SK-N-SH (cell line): ENCODE results near the gene MAST4. TPM values are rescaled to one million over a fixed set of nuclear protein-coding genes. Genes with fewer than 3 reads are reported as not detected.

ENCODE experiments used
- CTCF ChIA-PET: fragments of 300-600, 350-600 bp; formaldehyde crosslinking; extraction: SDS; loops from one replicate; lab custom pipeline; 2021; lab: Yijun Ruan, JAX
- POLR2A ChIA-PET: fragments of 350-600 bp; sonication (Branson Sonifier 250); formaldehyde crosslinking; extraction: SDS; loops from one replicate; lab custom pipeline; 2020; ENCODE audit warnings: antibody characterized with exemption, inconsistent platforms; lab: Yijun Ruan, JAX
- DNase-seq: peaks from one replicate; pipeline ENCODE4 v3.0.0; 2012
- H2AFZ ChIP-seq: fragments of 200-600 bp; sonication (generic); 2 replicates; pipeline ENCODE4 v1.8.1; 2016; ENCODE audit warnings: antibody characterized with exemption, mild to moderate bottlenecking, low read depth
- H3F3A ChIP-seq: fragments of 200-600 bp; sonication (generic); replicated peaks from 2 replicates; pipeline ENCODE3; 2016; ENCODE audit warnings: antibody characterized with exemption, mild to moderate bottlenecking; ENCODE audit not compliant: insufficient read depth
- H3K27ac ChIP-seq, 2 experiments: fragments of 200-500 bp in 1 of 2; fragments of 200-600 bp in 1 of 2; sonication (Bioruptor generic) in 1 of 2; sonication (generic), shearing (Covaris generic) in 1 of 2; 2 replicates each; pipeline versions ENCODE4 v1.5.1 to v1.6.1; 2014 to 2016; ENCODE audit warnings: low read depth in 2 of 2, inconsistent platforms in 1 of 2, low read length in 1 of 2, mild to moderate bottlenecking in 1 of 2, mixed read lengths in 1 of 2
- H3K27me3 ChIP-seq: fragments of 200-600 bp; sonication (generic), shearing (Covaris generic); 2 replicates; pipeline ENCODE4 v1.6.1; 2016; ENCODE audit warnings: mixed run types; ENCODE audit not compliant: insufficient read depth
- H3K36me3 ChIP-seq, 2 experiments: fragments of 200-500 bp in 1 of 2; fragments of 200-600 bp in 1 of 2; sonication (Bioruptor generic) in 1 of 2; sonication (generic) in 1 of 2; replicated peaks in 1 of 2; 2 replicates each; pipeline versions ENCODE3 to v1.5.1; 2014 to 2016; ENCODE audit warnings: low read length in 1 of 2, mild to moderate bottlenecking in 1 of 2; ENCODE audit not compliant: insufficient read depth in 2 of 2, control insufficient read depth in 1 of 2
- H3K4me1 ChIP-seq, 2 experiments: fragments of 200-500 bp in 1 of 2; fragments of 200-600 bp in 1 of 2; sonication (Bioruptor generic) in 1 of 2; sonication (generic), shearing (Covaris generic) in 1 of 2; 2 replicates each; pipeline versions ENCODE4 v1.5.1 to v1.6.1; 2014 to 2016; ENCODE audit warnings: low read depth in 1 of 2, low read length in 1 of 2, mixed run types in 1 of 2; ENCODE audit not compliant: insufficient read depth in 2 of 2, control insufficient read depth in 1 of 2
- H3K4me2 ChIP-seq: fragments of 200-600 bp; sonication (generic), shearing (Covaris generic); 2 replicates; pipeline ENCODE4 v1.6.1; 2017; ENCODE audit warnings: mixed run types
- H3K4me3 ChIP-seq, 2 experiments: fragments of 200-500 bp in 1 of 2; fragments of 200-600 bp in 1 of 2; sonication (Bioruptor generic) in 1 of 2; sonication (generic), shearing (Covaris generic) in 1 of 2; 2 replicates each; pipeline versions ENCODE4 v1.5.1 to v1.8.1; 2014 to 2016; ENCODE audit warnings: low read depth in 2 of 2, inconsistent platforms in 1 of 2, low read length in 1 of 2, mild to moderate bottlenecking in 1 of 2, mixed read lengths in 1 of 2, moderate library complexity in 1 of 2
- H3K79me2 ChIP-seq: fragments of 200-600 bp; sonication (generic); 2 replicates; pipeline ENCODE4 v1.8.1; 2017; ENCODE audit warnings: mild to moderate bottlenecking; ENCODE audit not compliant: insufficient read depth
- H3K9ac ChIP-seq: fragments of 200-600 bp; sonication (generic); 2 replicates; pipeline ENCODE4 v1.6.1; 2017; ENCODE audit warnings: mixed run types
- H3K9me2 ChIP-seq: fragments of 200-600 bp; sonication (generic); 2 replicates; pipeline ENCODE4 v1.6.1; 2017; ENCODE audit warnings: mixed run types
- H3K9me3 ChIP-seq: fragments of 200-600 bp; sonication (generic); 2 replicates; pipeline ENCODE4 v1.6.1; 2017; ENCODE audit warnings: mixed run types, mild to moderate bottlenecking, moderate library complexity
- H4K20me1 ChIP-seq: fragments of 200-600 bp; sonication (generic); 2 replicates; pipeline ENCODE4 v1.6.1; 2017; ENCODE audit warnings: mild to moderate bottlenecking, mixed run types; ENCODE audit not compliant: insufficient read depth
- FOXM1 ChIP-seq: IDR thresholded peaks from 2 replicates; pipeline ENCODE4 v1.4.0; 2012; ENCODE audit warnings: low read depth, mild to moderate bottlenecking
- GATA2 ChIP-seq: sonication (generic); formaldehyde crosslinking; IDR thresholded peaks from 2 replicates; pipeline ENCODE4 v1.5.0; 2020; ENCODE audit warnings: mild to moderate bottlenecking, missing genetic modification reagents
- JUND ChIP-seq: IDR thresholded peaks from 2 replicates; pipeline ENCODE4 v1.4.0; 2012
- NRF1 ChIP-seq: IDR thresholded peaks from 2 replicates; pipeline ENCODE4 v1.6.1; 2012; ENCODE audit warnings: low read depth, mild to moderate bottlenecking, low read length
- POLR2AphosphoS5 ChIP-seq: IDR thresholded peaks from 2 replicates; pipeline ENCODE4 v1.6.1; 2012; ENCODE audit warnings: low read depth, low read length
- RAD21 ChIP-seq: IDR thresholded peaks from 2 replicates; pipeline ENCODE4 v1.6.1; 2012; ENCODE audit warnings: mild to moderate bottlenecking, low read length
- RCOR1 ChIP-seq: fragments of 150-350 bp; IDR thresholded peaks from 2 replicates; pipeline ENCODE4 v1.6.1; 2017; ENCODE audit warnings: antibody characterized with exemption, low read length
- RXRA ChIP-seq: IDR thresholded peaks from 2 replicates; pipeline ENCODE4 v1.4.0; 2012; ENCODE audit warnings: low read depth, mild to moderate bottlenecking, borderline replicate concordance
- SMC3 ChIP-seq: IDR thresholded peaks from 2 replicates; pipeline ENCODE4 v1.6.1; 2012; ENCODE audit warnings: low read depth, low read length, improper control_type of control experiment
- TCF12 ChIP-seq: IDR thresholded peaks from 2 replicates; pipeline ENCODE4 v1.4.0; 2012
- WGBS: methylation state at CpG from one replicate; pipeline ENCODE4 v1.1.6; 2017; ENCODE audit warnings: low lambda C conversion rate; 5-methylcytosine and 5-hydroxymethylcytosine counted together
- polyA plus RNA-seq, 3 experiments: library from polyadenylated mRNA; depleted of rRNA; stranded (reverse); fragments of >200 nt; gene quantifications; 2 replicates each; pipeline ENCODE4 v1.2.3, GENCODE V29; 2012
- TF ChIP-seq, protein P1 (sequence below): IDR thresholded peaks from 2 replicates; pipeline ENCODE4 v1.6.1; 2012; ENCODE audit warnings: mild to moderate bottlenecking, low read depth, low read length, moderate library complexity
- TF ChIP-seq, protein P2 (sequence below): IDR thresholded peaks from 2 replicates; pipeline ENCODE4 v1.4.0; 2012; ENCODE audit warnings: low read depth
- TF ChIP-seq, protein P3 (sequence below): fragments of 200-600 bp; sonication (generic); IDR thresholded peaks from 2 replicates; pipeline ENCODE4 v1.6.1; 2017; ENCODE audit warnings: antibody characterized with exemption, mild to moderate bottlenecking, moderate library complexity
- TF ChIP-seq, protein P4 (sequence below): IDR thresholded peaks from 2 replicates; pipeline ENCODE4 v1.4.0; 2012; ENCODE audit warnings: low read depth, borderline replicate concordance
- TF ChIP-seq, protein P5 (sequence below): fragments of 150-350 bp; IDR thresholded peaks from 2 replicates; pipeline ENCODE4 v1.6.1; 2016; ENCODE audit warnings: mild to moderate bottlenecking, low read depth, low read length
- TF ChIP-seq, protein P6 (sequence below): fragments of 150-350 bp; IDR thresholded peaks from 2 replicates; pipeline ENCODE4 v1.6.1; 2017; ENCODE audit warnings: antibody characterized with exemption, low read length, low read depth, borderline replicate concordance
- TF ChIP-seq, protein P7 (sequence below): IDR thresholded peaks from 2 replicates; pipeline ENCODE4 v1.4.0; 2012; ENCODE audit warnings: low read depth, borderline replicate concordance

Gene MAST4
- polyA plus RNA-seq, 1 of the 3 experiments (the other 2 are of a cell fraction), result 2.2 TPM

DNA sequence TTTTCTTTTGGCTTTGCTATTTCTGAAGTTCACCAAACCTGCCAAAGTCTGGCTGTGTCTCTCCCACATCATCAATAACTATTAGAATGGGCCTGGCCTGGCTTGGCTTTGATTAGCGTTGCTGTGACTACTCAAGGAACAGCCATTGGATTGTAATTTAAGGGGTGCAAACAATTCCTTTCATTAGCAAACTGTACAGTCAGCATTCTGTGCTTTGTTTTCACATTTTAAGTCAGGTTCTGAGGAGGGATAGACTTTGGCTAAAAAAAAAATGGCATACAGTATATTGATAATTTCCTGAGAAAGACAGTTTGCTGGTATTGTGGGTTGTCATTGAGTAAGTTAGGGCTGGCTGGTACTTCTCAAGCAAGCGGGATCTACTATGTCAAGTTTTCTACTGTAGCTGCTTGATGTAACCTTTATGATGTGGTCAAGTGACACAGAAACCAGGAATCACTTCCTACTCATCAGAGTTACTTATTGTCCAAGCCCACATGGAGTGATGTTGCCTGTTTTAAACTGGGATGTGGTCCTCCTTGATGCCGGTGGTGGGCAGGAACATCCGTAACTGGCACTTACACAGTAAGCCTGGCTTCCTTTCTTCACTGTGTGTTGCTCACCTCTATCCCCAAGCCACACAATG, 439.0 kb downstream of the MAST4 start (continued):
- TF ChIP-seq, protein P1, sequence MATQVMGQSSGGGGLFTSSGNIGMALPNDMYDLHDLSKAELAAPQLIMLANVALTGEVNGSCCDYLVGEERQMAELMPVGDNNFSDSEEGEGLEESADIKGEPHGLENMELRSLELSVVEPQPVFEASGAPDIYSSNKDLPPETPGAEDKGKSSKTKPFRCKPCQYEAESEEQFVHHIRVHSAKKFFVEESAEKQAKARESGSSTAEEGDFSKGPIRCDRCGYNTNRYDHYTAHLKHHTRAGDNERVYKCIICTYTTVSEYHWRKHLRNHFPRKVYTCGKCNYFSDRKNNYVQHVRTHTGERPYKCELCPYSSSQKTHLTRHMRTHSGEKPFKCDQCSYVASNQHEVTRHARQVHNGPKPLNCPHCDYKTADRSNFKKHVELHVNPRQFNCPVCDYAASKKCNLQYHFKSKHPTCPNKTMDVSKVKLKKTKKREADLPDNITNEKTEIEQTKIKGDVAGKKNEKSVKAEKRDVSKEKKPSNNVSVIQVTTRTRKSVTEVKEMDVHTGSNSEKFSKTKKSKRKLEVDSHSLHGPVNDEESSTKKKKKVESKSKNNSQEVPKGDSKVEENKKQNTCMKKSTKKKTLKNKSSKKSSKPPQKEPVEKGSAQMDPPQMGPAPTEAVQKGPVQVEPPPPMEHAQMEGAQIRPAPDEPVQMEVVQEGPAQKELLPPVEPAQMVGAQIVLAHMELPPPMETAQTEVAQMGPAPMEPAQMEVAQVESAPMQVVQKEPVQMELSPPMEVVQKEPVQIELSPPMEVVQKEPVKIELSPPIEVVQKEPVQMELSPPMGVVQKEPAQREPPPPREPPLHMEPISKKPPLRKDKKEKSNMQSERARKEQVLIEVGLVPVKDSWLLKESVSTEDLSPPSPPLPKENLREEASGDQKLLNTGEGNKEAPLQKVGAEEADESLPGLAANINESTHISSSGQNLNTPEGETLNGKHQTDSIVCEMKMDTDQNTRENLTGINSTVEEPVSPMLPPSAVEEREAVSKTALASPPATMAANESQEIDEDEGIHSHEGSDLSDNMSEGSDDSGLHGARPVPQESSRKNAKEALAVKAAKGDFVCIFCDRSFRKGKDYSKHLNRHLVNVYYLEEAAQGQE, result no peak
- TF ChIP-seq RXRA (no peak), RAD21 (no peak), NRF1 (no peak), JUND (no peak), FOXM1 (no peak)

DNA sequence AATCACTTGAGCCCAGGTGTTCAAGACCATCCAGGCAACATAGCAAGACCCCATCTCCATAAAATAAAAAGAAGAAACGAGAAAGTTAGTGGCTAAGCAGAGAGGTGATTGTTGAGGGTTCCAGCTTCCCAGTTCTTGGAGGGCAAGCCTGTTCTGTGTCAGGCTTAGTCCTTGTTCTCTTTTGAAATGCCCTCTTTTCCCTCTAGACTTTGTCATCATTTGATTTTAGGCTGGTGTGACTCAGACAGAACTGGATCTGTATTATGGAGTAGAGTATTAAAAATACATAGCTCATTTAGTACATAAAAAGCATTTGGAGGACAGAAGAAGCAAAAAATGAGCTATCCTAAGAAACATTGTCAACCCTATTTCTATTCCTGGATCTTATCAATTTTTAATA, 441.0 kb downstream of the MAST4 start:
- POLR2A ChIA-PET, result interaction anchor here (0.8 kb wide), 1 partner anchor 33 kb away, joined by 3 read pairs; no protein-coding TSS in a partner anchor
- Histone ChIP-seq H3K36me3 (no peaks in the 10 kb centered on the region), H3K4me2 (no peak overlapping the region), H3K79me2 (0 out of 2 replicates have a peak, but pooled peaks cover 5% of the 10 kb centered on the region), H3K9me2 (no peaks in the 10 kb centered on the region), H4K20me1 (no peaks in the 10 kb centered on the region)
- TF ChIP-seq RCOR1 (no peak), GATA2 (CRISPR knock-in tag) (no peak), TCF12 (no peak), SMC3 (no peak), POLR2AphosphoS5 (no peak), JUND (no peak), RAD21 (no peak)
- TF ChIP-seq, protein P2, sequence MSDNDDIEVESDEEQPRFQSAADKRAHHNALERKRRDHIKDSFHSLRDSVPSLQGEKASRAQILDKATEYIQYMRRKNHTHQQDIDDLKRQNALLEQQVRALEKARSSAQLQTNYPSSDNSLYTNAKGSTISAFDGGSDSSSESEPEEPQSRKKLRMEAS, result no peak
- TF ChIP-seq, protein P3, sequence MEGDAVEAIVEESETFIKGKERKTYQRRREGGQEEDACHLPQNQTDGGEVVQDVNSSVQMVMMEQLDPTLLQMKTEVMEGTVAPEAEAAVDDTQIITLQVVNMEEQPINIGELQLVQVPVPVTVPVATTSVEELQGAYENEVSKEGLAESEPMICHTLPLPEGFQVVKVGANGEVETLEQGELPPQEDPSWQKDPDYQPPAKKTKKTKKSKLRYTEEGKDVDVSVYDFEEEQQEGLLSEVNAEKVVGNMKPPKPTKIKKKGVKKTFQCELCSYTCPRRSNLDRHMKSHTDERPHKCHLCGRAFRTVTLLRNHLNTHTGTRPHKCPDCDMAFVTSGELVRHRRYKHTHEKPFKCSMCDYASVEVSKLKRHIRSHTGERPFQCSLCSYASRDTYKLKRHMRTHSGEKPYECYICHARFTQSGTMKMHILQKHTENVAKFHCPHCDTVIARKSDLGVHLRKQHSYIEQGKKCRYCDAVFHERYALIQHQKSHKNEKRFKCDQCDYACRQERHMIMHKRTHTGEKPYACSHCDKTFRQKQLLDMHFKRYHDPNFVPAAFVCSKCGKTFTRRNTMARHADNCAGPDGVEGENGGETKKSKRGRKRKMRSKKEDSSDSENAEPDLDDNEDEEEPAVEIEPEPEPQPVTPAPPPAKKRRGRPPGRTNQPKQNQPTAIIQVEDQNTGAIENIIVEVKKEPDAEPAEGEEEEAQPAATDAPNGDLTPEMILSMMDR, result no peak
- TF ChIP-seq, protein P4, sequence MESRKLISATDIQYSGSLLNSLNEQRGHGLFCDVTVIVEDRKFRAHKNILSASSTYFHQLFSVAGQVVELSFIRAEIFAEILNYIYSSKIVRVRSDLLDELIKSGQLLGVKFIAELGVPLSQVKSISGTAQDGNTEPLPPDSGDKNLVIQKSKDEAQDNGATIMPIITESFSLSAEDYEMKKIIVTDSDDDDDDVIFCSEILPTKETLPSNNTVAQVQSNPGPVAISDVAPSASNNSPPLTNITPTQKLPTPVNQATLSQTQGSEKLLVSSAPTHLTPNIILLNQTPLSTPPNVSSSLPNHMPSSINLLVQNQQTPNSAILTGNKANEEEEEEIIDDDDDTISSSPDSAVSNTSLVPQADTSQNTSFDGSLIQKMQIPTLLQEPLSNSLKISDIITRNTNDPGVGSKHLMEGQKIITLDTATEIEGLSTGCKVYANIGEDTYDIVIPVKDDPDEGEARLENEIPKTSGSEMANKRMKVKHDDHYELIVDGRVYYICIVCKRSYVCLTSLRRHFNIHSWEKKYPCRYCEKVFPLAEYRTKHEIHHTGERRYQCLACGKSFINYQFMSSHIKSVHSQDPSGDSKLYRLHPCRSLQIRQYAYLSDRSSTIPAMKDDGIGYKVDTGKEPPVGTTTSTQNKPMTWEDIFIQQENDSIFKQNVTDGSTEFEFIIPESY, result no peak
- TF ChIP-seq, protein P5, sequence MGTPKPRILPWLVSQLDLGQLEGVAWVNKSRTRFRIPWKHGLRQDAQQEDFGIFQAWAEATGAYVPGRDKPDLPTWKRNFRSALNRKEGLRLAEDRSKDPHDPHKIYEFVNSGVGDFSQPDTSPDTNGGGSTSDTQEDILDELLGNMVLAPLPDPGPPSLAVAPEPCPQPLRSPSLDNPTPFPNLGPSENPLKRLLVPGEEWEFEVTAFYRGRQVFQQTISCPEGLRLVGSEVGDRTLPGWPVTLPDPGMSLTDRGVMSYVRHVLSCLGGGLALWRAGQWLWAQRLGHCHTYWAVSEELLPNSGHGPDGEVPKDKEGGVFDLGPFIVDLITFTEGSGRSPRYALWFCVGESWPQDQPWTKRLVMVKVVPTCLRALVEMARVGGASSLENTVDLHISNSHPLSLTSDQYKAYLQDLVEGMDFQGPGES, result no peak
- TF ChIP-seq, protein P6, sequence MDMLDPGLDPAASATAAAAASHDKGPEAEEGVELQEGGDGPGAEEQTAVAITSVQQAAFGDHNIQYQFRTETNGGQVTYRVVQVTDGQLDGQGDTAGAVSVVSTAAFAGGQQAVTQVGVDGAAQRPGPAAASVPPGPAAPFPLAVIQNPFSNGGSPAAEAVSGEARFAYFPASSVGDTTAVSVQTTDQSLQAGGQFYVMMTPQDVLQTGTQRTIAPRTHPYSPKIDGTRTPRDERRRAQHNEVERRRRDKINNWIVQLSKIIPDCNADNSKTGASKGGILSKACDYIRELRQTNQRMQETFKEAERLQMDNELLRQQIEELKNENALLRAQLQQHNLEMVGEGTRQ, result no peak
- TF ChIP-seq, protein P7, sequence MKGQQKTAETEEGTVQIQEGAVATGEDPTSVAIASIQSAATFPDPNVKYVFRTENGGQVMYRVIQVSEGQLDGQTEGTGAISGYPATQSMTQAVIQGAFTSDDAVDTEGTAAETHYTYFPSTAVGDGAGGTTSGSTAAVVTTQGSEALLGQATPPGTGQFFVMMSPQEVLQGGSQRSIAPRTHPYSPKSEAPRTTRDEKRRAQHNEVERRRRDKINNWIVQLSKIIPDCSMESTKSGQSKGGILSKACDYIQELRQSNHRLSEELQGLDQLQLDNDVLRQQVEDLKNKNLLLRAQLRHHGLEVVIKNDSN, result no peak
- TF ChIP-seq, all 33 proteins: peak for 0
- WGBS, result 70% methylated on average over 1 of the region's 1 CpG
- no peaks in the 10 kb centered on the region for H3K9me3 ChIP-seq
- H2AFZ ChIP-seq, result no peak overlapping the region
- peaks cover 4 to 7% of the 10 kb centered on the region in 2 experiments; a peak in 2 of 4 replicates for H3K4me1 ChIP-seq
- H3K27me3 ChIP-seq, result no peaks in the 10 kb centered on the region
- H3F3A ChIP-seq, result no peaks in the 10 kb centered on the region
- no peak overlapping the region for H3K27ac ChIP-seq
- no peak for DNase-seq
- H3K9ac ChIP-seq, result no peak overlapping the region
- no peak overlapping the region for H3K4me3 ChIP-seq
- CTCF ChIA-PET, result interaction anchor here (1.1 to 2.4 kb wide), 2 partner anchors 9 to 20 kb away, joined by 3 to 5 read pairs; no protein-coding TSS in a partner anchor
